HCT116 (cell line): Measurements from ENCODE around the gene SEMA4D. TPM values are rescaled to one million over a fixed set of nuclear protein-coding genes. Genes with fewer than 3 reads are reported as not detected.

Source experiments
- ATAC-seq: fragments of 200-7000 bp; cut with Tn5 transposase; 2 replicates; pipeline ENCODE4 v1.9.1; 2020; ENCODE audit warnings: mild to moderate bottlenecking, moderate library complexity
- BruUV-seq: library from RNA; stranded (reverse); fragments of 400-500 nt; replicated peaks from 2 replicates; lab custom pipeline; 2021; lab: Mats Ljungman, UMichigan
- CTCF ChIA-PET: fragments of 300-600 bp; sonication (Branson Sonifier 250); formaldehyde crosslinking; loops from one replicate; lab custom pipeline; 2021; ENCODE audit warnings: antibody characterized with exemption; lab: Charles Lee
- POLR2A ChIA-PET: fragments of 300-600, 350-600 bp; sonication (Branson Sonifier 250); formaldehyde crosslinking; loops from one replicate; lab custom pipeline; 2021; ENCODE audit warnings: antibody characterized with exemption; lab: Charles Lee
- RAD21 ChIA-PET, 2 experiments: fragments of 300-600 bp; sonication (Branson Sonifier 250); formaldehyde crosslinking; loops; one replicate each; lab custom pipeline; 2023; ENCODE audit warnings: low total read pairs in 2 of 2; ENCODE audit not compliant: uncharacterized antibody in 2 of 2, unreplicated experiment in 2 of 2, low non-redundant PET in 1 of 2; lab: Charles Lee
- DNase-seq: peaks from one replicate; pipeline ENCODE4 v3.0.0-alpha.2; 2010; ENCODE audit warnings: low read depth, low spot score
- H2AFZ ChIP-seq: fragments of 200-600 bp; shearing (Covaris generic), sonication (generic); 2 replicates; pipeline ENCODE4 v1.6.1; 2017; ENCODE audit warnings: low read depth, mixed run types, mixed read lengths, antibody characterized with exemption, low read length; ENCODE audit not compliant: poor library complexity, severe bottlenecking
- H3K27ac ChIP-seq: 2 replicates; pipeline ENCODE4 v1.5.1; 2012; ENCODE audit warnings: low read depth, low read length
- H3K27me3 ChIP-seq: fragments of 200-600 bp; sonication (generic); 2 replicates; pipeline ENCODE4 v1.6.1; 2016; ENCODE audit warnings: mixed run types, low read length, mixed read lengths; ENCODE audit not compliant: insufficient read depth
- H3K36me3 ChIP-seq, 2 experiments: fragments of 200-500 bp in 1 of 2; fragments of 200-600 bp in 1 of 2; sonication (Bioruptor generic) in 1 of 2; sonication (generic) in 1 of 2; 2 replicates each; pipeline versions ENCODE4 v1.5.1 to v1.6.1; 2014 to 2016; ENCODE audit warnings: low read length in 2 of 2, inconsistent platforms in 1 of 2, mixed read lengths in 1 of 2, mixed run types in 1 of 2; ENCODE audit not compliant: insufficient read depth in 2 of 2, control insufficient read depth in 1 of 2
- H3K4me1 ChIP-seq, 2 experiments: fragments of 200-600 bp in 1 of 2; sonication (generic) in 1 of 2; 2 replicates each; pipeline versions ENCODE4 v1.5.1 to v1.6.1; 2012 to 2017; ENCODE audit warnings: low read length in 2 of 2, inconsistent platforms in 1 of 2, mild to moderate bottlenecking in 1 of 2, mixed read lengths in 1 of 2, mixed run types in 1 of 2, moderate library complexity in 1 of 2; ENCODE audit not compliant: insufficient read depth in 2 of 2, control insufficient read depth in 1 of 2
- H3K4me2 ChIP-seq: fragments of 200-600 bp; sonication (generic); 2 replicates; pipeline ENCODE4 v1.6.1; 2017; ENCODE audit warnings: mixed run types, low read length, mixed read lengths
- H3K4me3 ChIP-seq, 2 experiments: fragments of 200-600 bp in 1 of 2; sonication (generic) in 1 of 2; replicated peaks in 1 of 2; 2 replicates each; pipeline ENCODE4 v1.5.1; 2011 to 2016; ENCODE audit warnings: low read length in 2 of 2, control low read depth in 1 of 2, low read depth in 1 of 2, mild to moderate bottlenecking in 1 of 2, mixed read lengths in 1 of 2, mixed run types in 1 of 2
- H3K79me2 ChIP-seq: fragments of 200-600 bp; sonication (generic); 2 replicates; pipeline ENCODE4 v1.6.1; 2017; ENCODE audit warnings: mild to moderate bottlenecking, mixed run types, low read length, moderate library complexity, mixed read lengths; ENCODE audit not compliant: insufficient read depth
- H3K9ac ChIP-seq: fragments of 200-600 bp; sonication (generic); 2 replicates; pipeline ENCODE4 v1.6.1; 2016; ENCODE audit warnings: low read length, mixed read lengths
- H3K9me2 ChIP-seq: fragments of 200-600 bp; sonication (generic), shearing (Covaris generic); 2 replicates; pipeline ENCODE4 v1.6.1; 2017; ENCODE audit warnings: mixed run types, mild to moderate bottlenecking, moderate library complexity; ENCODE audit not compliant: insufficient read depth
- H3K9me3 ChIP-seq, 2 experiments: fragments of 200-500 bp in 1 of 2; fragments of 200-600 bp in 1 of 2; sonication (Bioruptor generic) in 1 of 2; sonication (generic) in 1 of 2; 2 replicates each; pipeline ENCODE4 v1.6.1; 2014 to 2017; ENCODE audit warnings: low read length in 2 of 2, mixed read lengths in 2 of 2, inconsistent platforms in 1 of 2, low read depth in 1 of 2, mild to moderate bottlenecking in 1 of 2, mixed run types in 1 of 2, moderate library complexity in 1 of 2; ENCODE audit not compliant: control insufficient read depth in 1 of 2, insufficient read depth in 1 of 2
- H4K20me1 ChIP-seq: fragments of 200-600 bp; sonication (generic), shearing (Covaris generic); 2 replicates; pipeline ENCODE4 v1.6.1; 2017; ENCODE audit warnings: mixed run types, mild to moderate bottlenecking, moderate library complexity; ENCODE audit not compliant: insufficient read depth
- ATF3 ChIP-seq: IDR thresholded peaks from 2 replicates; pipeline ENCODE4 v1.6.1; 2012
- CBX3 ChIP-seq: IDR thresholded peaks from 2 replicates; pipeline ENCODE4 v1.6.1; 2012; ENCODE audit warnings: low read depth
- CEBPB ChIP-seq: IDR thresholded peaks from 2 replicates; pipeline ENCODE4 v1.6.1; 2012; ENCODE audit warnings: low read depth
- CTCF ChIP-seq, 3 experiments: fragments of 200-600 bp in 1 of 3; sonication (generic) in 1 of 3; IDR thresholded peaks in 2 of 3; conservative IDR thresholded peaks in 1 of 3; 2 replicates each; pipeline ENCODE4 v1.5.1; 2012 to 2017; ENCODE audit warnings: low read depth in 2 of 3, low read length in 2 of 3, antibody characterized with exemption in 1 of 3, borderline replicate concordance in 1 of 3, control low read depth in 1 of 3, mild to moderate bottlenecking in 1 of 3, mixed read lengths in 1 of 3, mixed run types in 1 of 3, moderate library complexity in 1 of 3; ENCODE audit not compliant: insufficient read depth in 1 of 3
- EGR1 ChIP-seq: IDR thresholded peaks from 2 replicates; pipeline ENCODE4 v1.6.1; 2012; ENCODE audit warnings: low read depth
- EZH2phosphoT487 ChIP-seq: fragments of 200-600 bp; IDR thresholded peaks from 2 replicates; pipeline ENCODE4 v1.6.1; 2018; ENCODE audit warnings: antibody characterized with exemption, borderline replicate concordance
- MAX ChIP-seq: IDR thresholded peaks from 2 replicates; pipeline ENCODE4 v1.6.1; 2012
- POLR2A ChIP-seq: IDR thresholded peaks from 2 replicates; pipeline ENCODE4 v1.7.0; 2011; ENCODE audit warnings: borderline replicate concordance; ENCODE audit not compliant: insufficient read depth, insufficient read length; ENCODE audit errors: extremely low read depth
- REST ChIP-seq: IDR thresholded peaks from 2 replicates; pipeline ENCODE4 v1.6.1; 2012; ENCODE audit warnings: low read depth
- SIN3A ChIP-seq: IDR thresholded peaks from 2 replicates; pipeline ENCODE4 v1.6.1; 2012; ENCODE audit warnings: low read depth
- SP1 ChIP-seq: IDR thresholded peaks from 2 replicates; pipeline ENCODE4 v1.6.1; 2012; ENCODE audit warnings: low read depth
- SRF ChIP-seq: IDR thresholded peaks from 2 replicates; pipeline ENCODE4 v1.6.1; 2012; ENCODE audit warnings: low read depth
- YY1 ChIP-seq: IDR thresholded peaks from 2 replicates; pipeline ENCODE4 v1.6.1; 2011; ENCODE audit warnings: low read length, low read depth, moderate library complexity, mild to moderate bottlenecking; ENCODE audit not compliant: insufficient replicate concordance; ENCODE audit errors: extremely low read depth
- ZBTB33 ChIP-seq: IDR thresholded peaks from 2 replicates; pipeline ENCODE4 v1.6.1; 2011; ENCODE audit warnings: mild to moderate bottlenecking, low read length, moderate library complexity; ENCODE audit not compliant: insufficient replicate concordance; ENCODE audit errors: extremely low read depth
- ZFX ChIP-seq: fragments of 450-650 bp; IDR thresholded peaks from 2 replicates; pipeline ENCODE4 v1.6.1; 2017
- ZNF274 ChIP-seq: fragments of 200-500 bp; sonication (Bioruptor generic); IDR thresholded peaks from 2 replicates; pipeline ENCODE4 v1.6.1; 2014; ENCODE audit warnings: mild to moderate bottlenecking, low read depth, low read length, inconsistent platforms
- intact Hi-C: fragments of 100-400 bp; cut with micrococcal nuclease; formaldehyde crosslinking; loops from 2 replicates; pipeline ENCODE4 v1.10.0; 2022
- total RNA-seq: library from RNA; stranded (reverse); gene quantifications from one replicate; pipeline ENCODE4 v1.2.1, GENCODE V29; 2021; ENCODE audit not compliant: unreplicated experiment

Gene SEMA4D
- total RNA-seq, 1 experiment from 2014 or later = 32.0 TPM

- intact Hi-C loops = no loop called here
- no peaks in the 10 kb centered on the region for H3K9me3 ChIP-seq
- H3K79me2 ChIP-seq = no peaks in the 10 kb centered on the region
- H3K27me3 ChIP-seq = no peaks in the 10 kb centered on the region
- POLR2A ChIA-PET = no interaction called here
- no peak for TF ChIP-seq POLR2A
- no peak for TF ChIP-seq REST
- TF ChIP-seq YY1 = no peak
- no peak for TF ChIP-seq ZFX
- no peak for TF ChIP-seq SRF
- no peak for TF ChIP-seq MAX
- no peak for TF ChIP-seq ZNF274
- TF ChIP-seq CEBPB = no peak
- TF ChIP-seq EZH2phosphoT487 = no peak
- no peak for TF ChIP-seq SP1
- TF ChIP-seq EGR1 = no peak
- TF ChIP-seq SIN3A = no peak
- no peak for TF ChIP-seq CBX3
- TF ChIP-seq ZBTB33 = no peak
- no peak for TF ChIP-seq ATF3
- TF ChIP-seq CTCF (IDR thresholded peaks at IDR 0.05 in 2 of 3, conservative IDR thresholded peaks at IDR 0.05 in 1 of 3; ENCODE audit: borderline replicate concordance in 1 of 3, insufficient read depth in 1 of 3, low read depth in 2 of 3, low read length in 2 of 3) = no peak
- TF ChIP-seq, all 23 proteins: peak for 0
- CTCF ChIA-PET = no interaction called here
- no peak overlapping the region for H3K4me3 ChIP-seq
- no peak for DNase-seq
- no peaks in the 10 kb centered on the region for H3K4me1 ChIP-seq
- RAD21 ChIA-PET = no interaction called here
- no peaks in the 10 kb centered on the region; a peak in 1 of 4 replicates for H3K36me3 ChIP-seq
- no peak overlapping the region for H2AFZ ChIP-seq
- no peak overlapping the region for H3K27ac ChIP-seq
- ATAC-seq = no peak
- H3K4me2 ChIP-seq = no peak overlapping the region
- no peaks in the 10 kb centered on the region for H3K9me2 ChIP-seq
- H4K20me1 ChIP-seq = no peaks in the 10 kb centered on the region
- H3K9ac ChIP-seq = no peak overlapping the region
- no TSS peak for BruUV-seq
Observed at GRCh38 chr9:89384783-89385182, 113.1 kb downstream of the SEMA4D start.
